A549 (cell line): Measurements from ENCODE around the gene AMOTL1.

ENCODE experiments used
- CBX2 ChIP-seq: fragments of 200-600 bp; sonication (generic); IDR thresholded peaks from 2 replicates; pipeline ENCODE4 v1.6.1; 2016; ENCODE audit warnings: low read depth, mild to moderate bottlenecking, borderline replicate concordance
- CTCF ChIP-seq: fragments of >200 bp; sonication (Bioruptor Twin); formaldehyde crosslinking; IDR thresholded peaks from 3 replicates; pipeline ENCODE4 v1.5.1; 2016
- EHF ChIP-seq: fragments of 250-450 bp; sonication (Bioruptor Pico); IDR thresholded peaks from 2 replicates; pipeline ENCODE4 v1.5.0; 2020; ENCODE audit warnings: mild to moderate bottlenecking
- POLR2A ChIP-seq: IDR thresholded peaks from 2 replicates; pipeline ENCODE4 v1.6.1; 2012; ENCODE audit warnings: mild to moderate bottlenecking, low read length
- RNF2 ChIP-seq: fragments of 200-600 bp; sonication (generic); IDR thresholded peaks from 2 replicates; pipeline ENCODE4 v1.6.1; 2016; ENCODE audit warnings: low read depth, mild to moderate bottlenecking, antibody characterized with exemption, moderate library complexity, borderline replicate concordance
- SREBF2 ChIP-seq: fragments of 450-650 bp; IDR thresholded peaks from 2 replicates; pipeline ENCODE4 v1.6.1; 2014; ENCODE audit warnings: mild to moderate bottlenecking, moderate library complexity
- TF ChIP-seq, protein P1 (sequence below): fragments of 150-350 bp; IDR thresholded peaks from 2 replicates; pipeline ENCODE4 v1.6.1; 2014; ENCODE audit warnings: low read depth, mild to moderate bottlenecking, low read length

DNA sequence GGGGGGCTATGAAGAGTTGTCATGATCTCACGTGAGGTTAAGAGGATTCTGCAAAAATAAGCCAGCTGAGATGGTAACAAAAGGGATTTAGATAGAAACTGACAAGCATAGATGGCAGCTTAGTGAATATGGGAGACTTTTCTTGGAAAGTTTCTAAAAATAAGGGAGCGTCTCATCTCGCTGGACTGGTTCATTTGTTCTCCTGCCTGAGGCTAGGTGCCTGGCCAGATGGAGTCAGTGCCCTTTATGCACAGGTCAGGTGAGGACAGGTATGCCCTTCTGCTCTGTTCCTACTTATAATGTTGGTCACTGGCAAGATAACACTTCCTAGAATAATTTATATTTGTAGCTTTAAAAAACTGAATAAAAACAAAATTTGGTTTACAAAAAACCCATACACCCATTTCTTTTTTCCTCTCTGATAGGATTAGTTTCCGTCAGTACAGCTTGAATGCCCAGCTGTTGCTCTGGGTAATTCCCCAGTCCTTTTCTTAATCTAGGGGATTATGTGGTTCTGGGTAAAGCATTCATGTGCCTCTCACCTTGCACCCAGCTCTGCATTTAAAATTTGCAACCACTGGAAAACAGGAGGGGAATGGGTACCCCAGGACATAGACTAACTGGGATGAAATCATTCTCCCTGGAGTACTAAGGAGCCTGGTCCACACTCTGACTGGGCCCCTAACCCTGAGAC is 90.0 kb downstream of the AMOTL1 start:
- TF ChIP-seq RNF2 (no peak), POLR2A (no peak), CTCF (no peak), CBX2 (no peak), SREBF2 (no peak), EHF (no peak)
- TF ChIP-seq, protein P1, sequence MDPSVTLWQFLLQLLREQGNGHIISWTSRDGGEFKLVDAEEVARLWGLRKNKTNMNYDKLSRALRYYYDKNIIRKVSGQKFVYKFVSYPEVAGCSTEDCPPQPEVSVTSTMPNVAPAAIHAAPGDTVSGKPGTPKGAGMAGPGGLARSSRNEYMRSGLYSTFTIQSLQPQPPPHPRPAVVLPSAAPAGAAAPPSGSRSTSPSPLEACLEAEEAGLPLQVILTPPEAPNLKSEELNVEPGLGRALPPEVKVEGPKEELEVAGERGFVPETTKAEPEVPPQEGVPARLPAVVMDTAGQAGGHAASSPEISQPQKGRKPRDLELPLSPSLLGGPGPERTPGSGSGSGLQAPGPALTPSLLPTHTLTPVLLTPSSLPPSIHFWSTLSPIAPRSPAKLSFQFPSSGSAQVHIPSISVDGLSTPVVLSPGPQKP: no peak
